ENCODE results near the gene C16orf54. TPM values are rescaled to one million over a fixed set of nuclear protein-coding genes. Genes with fewer than 3 reads are reported as not detected.
"Not testable (repeated sequence)": the region's sequence is repeated elsewhere in the genome, so short reads cannot be mapped to it uniquely, and the experiment has no call there.

C16orf54 gene
- total RNA-seq, 2 experiments from 2014 or later: 39.7 to 51.2 TPM

- H3K4me1 Mint-ChIP-seq: peaks cover 10% of the 10 kb centered on the region
- not testable (repeated sequence) for H3K36me3 Mint-ChIP-seq; H3K27me3 Mint-ChIP-seq; DNase-seq; ATAC-seq; H3K4me3 Mint-ChIP-seq; H3K27ac Mint-ChIP-seq; H3K9me3 Mint-ChIP-seq (ENCODE audit: low read depth)
- CTCF ChIA-PET: interaction anchor here (1.1 to 7.8 kb wide), 6 partner anchors 9 to 322 kb away, joined by 3 to 75 read pairs (median 4); partner anchors contain the start of genes PAGR1 and TLCD3B
Observed at GRCh38 chr16:29709657-29710056, 36.1 kb downstream of the C16orf54 start.

- CTCF ChIA-PET: interaction anchor here (1.5 to 7.8 kb wide), 3 partner anchors 8 to 107 kb away, joined by 6 to 75 read pairs (median 8); partner anchors contain the start of gene PAGR1
- Mint-ChIP-seq H3K4me1 (peaks cover 10% of the 10 kb centered on the region), H3K36me3 (no peaks in the 10 kb centered on the region), H3K4me3 (no peak overlapping the region), H3K27ac (no peak overlapping the region), H3K9me3 (ENCODE audit: low read depth) (no peaks in the 10 kb centered on the region), H3K27me3 (peaks cover 4% of the 10 kb centered on the region)
- ATAC-seq (no peak), DNase-seq (no peak)
Observed at GRCh38 chr16:29708917-29709600, 36.7 kb downstream of the C16orf54 start.

- DNase-seq; H3K9me3 Mint-ChIP-seq (ENCODE audit: low read depth); CTCF ChIA-PET; H3K4me3 Mint-ChIP-seq; ATAC-seq; H3K27ac Mint-ChIP-seq; H3K36me3 Mint-ChIP-seq; H3K27me3 Mint-ChIP-seq: not testable (repeated sequence)
- H3K4me1 Mint-ChIP-seq: peaks cover 23% of the 10 kb centered on the region
Observed at GRCh38 chr16:29707160-29707559, 38.6 kb downstream of the C16orf54 start.

GRCh38 chr16:29705030-29705429 lies 40.8 kb downstream of the C16orf54 start:
- Mint-ChIP-seq H3K9me3 (ENCODE audit: low read depth) (no peaks in the 10 kb centered on the region), H3K27ac (peak overlapping the region; percentile 15), H3K36me3 (no peaks in the 10 kb centered on the region), H3K4me3 (no peak overlapping the region), H3K27me3 (peaks cover 2% of the 10 kb centered on the region), H3K4me1 (peaks cover 34% of the 10 kb centered on the region)
- CTCF ChIA-PET: interaction anchor here (2.2 to 9.6 kb wide), 4 partner anchors 84 to 327 kb away, joined by 5 to 109 read pairs (median 102); partner anchors contain the start of genes KIF22, MVP and PAGR1
- ATAC-seq (no peak), DNase-seq (no peak)

GRCh38 chr16:29702269-29702668 lies 43.5 kb downstream of the C16orf54 start:
- H3K27me3 Mint-ChIP-seq: peaks cover 2% of the 10 kb centered on the region
- peak overlapping the region; percentile 64 for H3K4me3 Mint-ChIP-seq
- peaks cover 31% of the 10 kb centered on the region for H3K4me1 Mint-ChIP-seq
- ATAC-seq (peak; percentile 54), DNase-seq (peak; percentile 46)
- no peaks in the 10 kb centered on the region for H3K9me3 Mint-ChIP-seq (ENCODE audit: low read depth)
- no peaks in the 10 kb centered on the region for H3K36me3 Mint-ChIP-seq
- CTCF ChIA-PET: interaction anchor here (0.7 to 9.6 kb wide), 23 partner anchors 11 to 330 kb away, joined by 3 to 109 read pairs (median 12); partner anchors contain the start of genes C16orf54, KCTD13, KIF22 and MAZ
- peak overlapping the region; percentile 93 for H3K27ac Mint-ChIP-seq

- peaks cover 31% of the 10 kb centered on the region for H3K4me1 Mint-ChIP-seq
- H3K27ac Mint-ChIP-seq: peak overlapping the region; percentile 93
- no peak for ATAC-seq
- DNase-seq: no peak
- H3K9me3 Mint-ChIP-seq (ENCODE audit: low read depth): no peaks in the 10 kb centered on the region
- peak overlapping the region; percentile 64 for H3K4me3 Mint-ChIP-seq
- peaks cover 2% of the 10 kb centered on the region for H3K27me3 Mint-ChIP-seq
- CTCF ChIA-PET: interaction anchor here (0.8 to 9.6 kb wide), 31 partner anchors 10 to 352 kb away, joined by 3 to 109 read pairs (median 8); partner anchors contain the start of genes HIRIP3, KCTD13, KIF22 and MAZ
- H3K36me3 Mint-ChIP-seq: no peaks in the 10 kb centered on the region
Observed at GRCh38 chr16:29701214-29701555, 44.6 kb downstream of the C16orf54 start.

GRCh38 chr16:29700253-29700987 lies 45.4 kb downstream of the C16orf54 start:
- Mint-ChIP-seq H3K9me3 (ENCODE audit: low read depth) (no peaks in the 10 kb centered on the region), H3K27ac (peak overlapping the region; percentile 76), H3K4me3 (peak overlapping the region; percentile 36)

GRCh38 chr16:29699324-29700219 lies 46.2 kb downstream of the C16orf54 start:
- CTCF ChIA-PET: interaction anchor here (0.9 to 9.6 kb wide), 32 partner anchors 9 to 394 kb away, joined by 3 to 109 read pairs (median 8); partner anchors contain the start of genes C16orf92, HIRIP3, KIF22 and MAZ
- ATAC-seq (no peak), DNase-seq (no peak)
- Mint-ChIP-seq H3K36me3 (no peaks in the 10 kb centered on the region), H3K4me3 (no peak overlapping the region), H3K4me1 (peaks cover 31% of the 10 kb centered on the region), H3K27ac (no peak overlapping the region), H3K27me3 (no peaks in the 10 kb centered on the region), H3K9me3 (ENCODE audit: low read depth) (no peaks in the 10 kb centered on the region)

More at GRCh38 chr16:29700253-29700987, 45.4 kb downstream of the C16orf54 start:
- CTCF ChIA-PET: interaction anchor here (0.8 to 9.6 kb wide), 41 partner anchors 10 to 394 kb away, joined by 3 to 109 read pairs (median 5); partner anchors contain the start of genes C16orf92, HIRIP3, KCTD13 and KIF22
- peak; percentile 83 for DNase-seq
- ATAC-seq: peak; percentile 61
- no peaks in the 10 kb centered on the region for H3K36me3 Mint-ChIP-seq
- peaks cover 2% of the 10 kb centered on the region for H3K27me3 Mint-ChIP-seq
- H3K4me1 Mint-ChIP-seq: peaks cover 31% of the 10 kb centered on the region

- no peaks in the 10 kb centered on the region for H3K27me3 Mint-ChIP-seq
- no peaks in the 10 kb centered on the region for H3K36me3 Mint-ChIP-seq
- CTCF ChIA-PET: interaction anchor here (1.0 to 9.6 kb wide), 13 partner anchors 8 to 395 kb away, joined by 3 to 109 read pairs (median 37); partner anchors contain the start of genes KIF22, MAZ, MVP and PAGR1
- peaks cover 31% of the 10 kb centered on the region for H3K4me1 Mint-ChIP-seq
- DNase-seq (no peak), ATAC-seq (no peak)
- no peaks in the 10 kb centered on the region for H3K9me3 Mint-ChIP-seq (ENCODE audit: low read depth)
- no peak overlapping the region for H3K4me3 Mint-ChIP-seq
- H3K27ac Mint-ChIP-seq: no peak overlapping the region
Observed at GRCh38 chr16:29698484-29699323, 47.1 kb downstream of the C16orf54 start.

GRCh38 chr16:29698042-29698441 lies 47.7 kb downstream of the C16orf54 start:
- H3K36me3 Mint-ChIP-seq: no peaks in the 10 kb centered on the region
- CTCF ChIA-PET: interaction anchor here (2.6 to 9.6 kb wide), 5 partner anchors 15 to 151 kb away, joined by 12 to 109 read pairs (median 100); partner anchors contain the start of genes KIF22, MVP, PAGR1 and QPRT
- no peaks in the 10 kb centered on the region for H3K27me3 Mint-ChIP-seq
- ATAC-seq: no peak
- H3K27ac Mint-ChIP-seq: no peak overlapping the region
- no peak for DNase-seq
- H3K4me3 Mint-ChIP-seq: no peak overlapping the region
- H3K4me1 Mint-ChIP-seq: peaks cover 27% of the 10 kb centered on the region
- no peaks in the 10 kb centered on the region for H3K9me3 Mint-ChIP-seq (ENCODE audit: low read depth)

- DNase-seq (no peak), ATAC-seq (no peak)
- H3K4me1 Mint-ChIP-seq: peaks cover 21% of the 10 kb centered on the region
- no peaks in the 10 kb centered on the region for H3K36me3 Mint-ChIP-seq
- no peak overlapping the region for H3K27ac Mint-ChIP-seq
- H3K9me3 Mint-ChIP-seq (ENCODE audit: low read depth): no peaks in the 10 kb centered on the region
- H3K27me3 Mint-ChIP-seq: no peaks in the 10 kb centered on the region
- CTCF ChIA-PET: interaction anchor here (8.2 to 9.6 kb wide), 3 partner anchors 91 to 151 kb away, joined by 100 to 109 read pairs (median 104); partner anchors contain the start of genes KIF22, MVP and PAGR1
- H3K4me3 Mint-ChIP-seq: no peak overlapping the region
Observed at GRCh38 chr16:29697391-29697790, 48.4 kb downstream of the C16orf54 start.
